NOMO-1 treated with dmso at 0.1 percent for 144 hours (cell line): ENCODE results near the gene HNRNPA1.
"Not testable (repeated sequence)": the region's sequence is repeated elsewhere in the genome, so short reads cannot be mapped to it uniquely, and the experiment has no call there.

Experiments used
- DNase-seq: peaks from one replicate; lab custom pipeline; 2025; ENCODE audit not compliant: unreplicated experiment; lab: John Stamatoyannopoulos, UW

Gene HNRNPA1

GRCh38 chr12:54296393-54297099 is 16.0 kb downstream of the HNRNPA1 start:
- no peak for DNase-seq

GRCh38 chr12:54298904-54299303 is 18.4 kb downstream of the HNRNPA1 start:
- DNase-seq = no peak

- no peak for DNase-seq
Measured at GRCh38 chr12:54299515-54300224, 19.1 kb downstream of the HNRNPA1 start.

- no peak for DNase-seq
Measured at GRCh38 chr12:54300225-54300731, 19.8 kb downstream of the HNRNPA1 start.

- peak; percentile 86 for DNase-seq
Measured at GRCh38 chr12:54300732-54301427, 20.4 kb downstream of the HNRNPA1 start, which contains the start of gene NFE2. Gene NFE2, minus strand, starts transcription at chr12:54301015. Its CDS starts 5,767 bp downstream, at chr12:54295248.

GRCh38 chr12:54301428-54302048 is 21.0 kb downstream of the HNRNPA1 start:
- no peak for DNase-seq

GRCh38 chr12:54303640-54304039 is 23.1 kb downstream of the HNRNPA1 start:
- DNase-seq = no peak

GRCh38 chr12:54304187-54304810 is 23.8 kb downstream of the HNRNPA1 start:
- peak; percentile 91 for DNase-seq

GRCh38 chr12:54306925-54307741 is 26.6 kb downstream of the HNRNPA1 start:
- DNase-seq = peak; percentile 94

GRCh38 chr12:54311051-54311450 is 30.5 kb downstream of the HNRNPA1 start:
- DNase-seq = no peak

- DNase-seq = not testable (repeated sequence)
Measured at GRCh38 chr12:54312309-54312708, 31.8 kb downstream of the HNRNPA1 start.

GRCh38 chr12:54321363-54321762 is 40.8 kb downstream of the HNRNPA1 start:
- no peak for DNase-seq

- peak; percentile 100 for DNase-seq
Measured at GRCh38 chr12:54324617-54325441, 44.3 kb downstream of the HNRNPA1 start, which contains the start of gene COPZ1. Gene COPZ1, plus strand, starts transcription at chr12:54325131. Its CDS starts 33 bp downstream, at chr12:54325164.

- not testable (repeated sequence) for DNase-seq
Measured at GRCh38 chr12:54325442-54326109, 45.0 kb downstream of the HNRNPA1 start.

- no peak for DNase-seq
Measured at GRCh38 chr12:54328595-54329337, 48.2 kb downstream of the HNRNPA1 start.

GRCh38 chr12:54329759-54330158 is 49.2 kb downstream of the HNRNPA1 start:
- DNase-seq = no peak

GRCh38 chr12:54330442-54330841 is 49.9 kb downstream of the HNRNPA1 start:
- DNase-seq = no peak

GRCh38 chr12:54331461-54331860 is 50.9 kb downstream of the HNRNPA1 start:
- no peak for DNase-seq
